ENCODE data around the gene PRSS57. TPM values are rescaled to one million over a fixed set of nuclear protein-coding genes. Genes with fewer than 3 reads are reported as not detected.
"Not testable (repeated sequence)": the region's sequence is repeated elsewhere in the genome, so short reads cannot be mapped to it uniquely, and the experiment has no call there.

The PRSS57 gene
- total RNA-seq (2014; rRNA removed; shearing (Covaris generic)), result not detected in 2 replicates
- polyA plus RNA-seq (2015; cell fraction: cytosol; rRNA removed), result not detected in 2 replicates
- polyA plus RNA-seq (2015; cell fraction: nucleus; rRNA removed), result not detected in 2 replicates

DNA sequence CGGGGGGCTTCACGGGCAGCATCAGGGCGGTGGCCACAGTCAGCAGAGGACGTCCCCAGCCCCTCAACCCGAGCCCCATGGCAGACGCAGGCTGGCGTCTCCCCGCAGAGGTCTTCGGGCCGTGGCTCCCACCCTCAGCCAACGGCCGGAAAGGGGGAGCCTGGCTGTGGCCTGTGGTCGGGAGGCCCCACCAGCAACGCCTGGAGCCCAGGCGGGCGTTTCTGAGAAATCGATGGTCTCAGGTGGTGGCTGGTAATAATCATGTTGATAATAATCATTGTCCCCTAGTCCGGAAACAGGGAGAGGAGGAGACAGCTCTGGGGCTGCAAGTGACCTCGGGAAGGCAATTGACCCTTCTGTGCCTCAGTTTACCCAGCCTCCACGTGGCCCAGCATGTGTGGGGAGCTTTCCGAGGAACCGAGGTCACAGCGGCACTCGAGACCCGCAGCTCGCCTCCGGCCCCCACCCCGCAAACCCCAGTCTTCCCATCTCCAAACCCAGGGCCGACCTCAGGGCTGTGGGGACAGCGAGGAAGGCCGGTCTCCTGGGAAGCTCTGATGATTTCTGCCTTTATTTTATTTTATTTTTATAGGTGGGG is at the start of gene PRSS57:
PRSS57 (minus strand) TSS at position 101 of the 598 bp plus-strand sequence; CDS start at position 79, 22 bp downstream.
- in situ Hi-C loops (cut with HindIII; ENCODE audit: low pct_unique_long_range_greater_than_20kb, low sequenced_read_pairs), result no loop called here
- DNase-seq (ENCODE audit: low read depth, low spot score), result no peak

DNA sequence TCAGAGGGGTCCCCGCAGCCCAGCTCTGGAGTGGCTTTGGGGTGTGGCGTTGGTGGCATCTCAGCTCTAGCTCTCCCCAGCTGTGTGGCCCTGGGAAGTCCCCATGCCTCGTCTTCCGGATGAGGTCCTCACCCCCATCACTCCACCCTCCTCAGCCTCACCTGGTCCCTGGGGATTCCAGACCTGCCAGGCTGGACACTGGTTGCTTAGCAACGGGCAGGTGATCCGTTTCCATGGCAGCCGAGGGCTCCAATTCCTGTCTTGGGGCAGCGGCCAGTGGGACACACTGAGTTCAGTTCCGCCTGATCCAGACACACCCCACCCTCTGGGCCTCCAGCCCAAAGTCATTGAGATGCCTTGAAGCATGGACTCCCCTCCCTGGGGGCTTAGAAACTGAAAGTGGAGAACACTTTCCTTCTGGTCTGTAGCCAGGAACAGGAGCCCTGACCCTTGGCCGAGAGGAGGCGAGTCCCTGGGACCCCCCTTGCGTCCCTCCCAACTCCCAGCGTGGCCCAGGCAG is 48.0 kb upstream of the PRSS57 start:
- DNase-seq (ENCODE audit: low read depth, low spot score), result no peak
- in situ Hi-C loops (cut with HindIII; ENCODE audit: low pct_unique_long_range_greater_than_20kb, low sequenced_read_pairs), result no loop called here

DNA sequence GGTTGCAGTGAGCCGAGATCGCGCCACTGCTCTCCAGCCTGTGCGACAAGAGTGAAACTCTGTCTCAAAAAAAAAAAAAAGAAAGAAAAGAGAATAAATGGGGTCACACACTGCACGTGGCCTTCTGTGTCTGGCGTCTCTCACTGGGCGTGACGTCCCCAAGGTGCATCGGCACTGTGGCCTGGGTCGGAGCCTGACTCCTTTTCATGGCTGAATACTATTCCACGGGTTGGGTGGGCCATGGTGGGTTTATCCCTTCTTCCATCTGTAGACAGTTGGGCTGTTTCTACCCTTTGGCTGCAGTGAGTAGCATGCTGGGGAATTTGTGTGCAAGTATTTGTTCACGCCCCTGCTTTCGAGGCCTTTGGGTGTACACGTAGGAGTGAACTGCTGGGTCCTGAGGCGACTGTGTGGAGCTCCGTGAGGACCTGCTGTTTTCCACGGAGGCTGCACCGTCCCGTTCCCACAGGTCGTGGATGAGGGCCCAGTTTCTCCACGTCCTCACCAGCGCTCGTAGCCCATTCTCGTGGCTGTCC is 47.4 kb upstream of the PRSS57 start:
- in situ Hi-C loops (cut with HindIII; ENCODE audit: low pct_unique_long_range_greater_than_20kb, low sequenced_read_pairs), result no loop called here

DNA sequence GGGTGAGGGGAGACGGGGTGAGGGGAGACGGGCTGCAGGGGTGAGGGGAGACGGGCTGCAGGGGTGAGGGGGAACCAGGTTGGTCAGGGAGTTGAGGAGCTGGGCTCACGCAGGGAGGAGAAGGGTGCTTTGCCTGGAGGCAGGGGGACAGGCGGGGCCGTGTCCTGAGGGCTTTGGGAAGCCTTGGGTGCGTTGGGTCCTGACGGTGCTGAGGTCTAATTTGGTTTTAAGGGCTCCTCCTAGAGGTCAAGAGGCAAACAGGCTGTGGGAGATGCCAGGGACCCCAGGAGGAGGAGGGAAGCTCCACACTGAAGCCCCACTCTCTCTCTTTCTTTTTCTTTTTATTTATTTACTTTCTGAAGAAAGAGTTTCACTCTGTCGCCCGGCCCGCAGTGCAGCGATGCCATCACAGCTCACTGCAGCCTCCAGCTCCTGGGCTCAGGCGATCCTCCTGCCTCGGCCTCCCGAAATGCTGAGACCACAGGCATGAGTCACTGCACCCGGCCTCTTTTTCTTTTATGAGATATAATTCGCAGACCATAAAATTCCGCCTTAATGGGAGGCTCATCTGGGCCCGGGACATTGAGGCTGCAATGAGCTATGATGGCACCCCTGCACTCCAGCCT is 46.4 kb upstream of the PRSS57 start:
- in situ Hi-C loops (cut with HindIII; ENCODE audit: low pct_unique_long_range_greater_than_20kb, low sequenced_read_pairs), result no loop called here
- peak; percentile 43 for DNase-seq (ENCODE audit: low read depth, low spot score)

More for the DNA sequence above, 47.4 kb upstream of the PRSS57 start:
- DNase-seq (ENCODE audit: low read depth, low spot score), result no peak

DNA sequence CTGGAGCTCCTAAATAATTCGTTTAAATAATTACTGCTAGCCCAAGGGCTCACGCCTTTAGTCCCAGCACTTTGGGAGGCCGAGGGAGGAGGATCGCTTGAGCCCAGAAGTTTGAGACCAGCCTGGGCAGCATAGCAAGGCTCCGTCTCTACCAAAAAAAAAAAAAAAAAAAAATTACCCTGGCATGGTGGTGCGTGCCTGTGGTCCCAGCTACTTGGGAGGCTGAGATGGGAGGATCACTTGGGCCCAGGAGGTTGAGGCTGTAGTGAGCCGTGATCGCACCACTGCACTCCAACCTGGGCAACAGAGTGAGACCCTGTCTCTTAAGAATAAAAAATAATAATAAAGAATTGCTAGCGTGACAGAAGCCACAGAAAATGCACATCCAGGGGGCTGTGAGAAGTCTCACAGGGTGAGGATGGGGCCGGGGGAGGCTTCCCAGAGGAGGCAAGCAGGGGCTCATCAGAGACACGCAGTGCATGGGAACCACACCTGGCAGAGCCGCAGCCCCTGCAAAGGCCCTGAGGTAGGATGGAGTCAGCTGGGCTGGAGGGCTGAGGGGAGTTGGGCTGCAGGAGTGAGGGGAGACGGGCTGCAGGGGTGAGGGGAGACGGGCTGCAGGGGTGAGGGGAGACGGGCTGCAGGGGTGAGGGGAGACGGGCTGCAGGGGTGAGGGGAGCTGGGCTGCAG is 45.7 kb upstream of the PRSS57 start:
- DNase-seq (ENCODE audit: low read depth, low spot score); in situ Hi-C loops (cut with HindIII; ENCODE audit: low pct_unique_long_range_greater_than_20kb, low sequenced_read_pairs): not testable (repeated sequence)

DNA sequence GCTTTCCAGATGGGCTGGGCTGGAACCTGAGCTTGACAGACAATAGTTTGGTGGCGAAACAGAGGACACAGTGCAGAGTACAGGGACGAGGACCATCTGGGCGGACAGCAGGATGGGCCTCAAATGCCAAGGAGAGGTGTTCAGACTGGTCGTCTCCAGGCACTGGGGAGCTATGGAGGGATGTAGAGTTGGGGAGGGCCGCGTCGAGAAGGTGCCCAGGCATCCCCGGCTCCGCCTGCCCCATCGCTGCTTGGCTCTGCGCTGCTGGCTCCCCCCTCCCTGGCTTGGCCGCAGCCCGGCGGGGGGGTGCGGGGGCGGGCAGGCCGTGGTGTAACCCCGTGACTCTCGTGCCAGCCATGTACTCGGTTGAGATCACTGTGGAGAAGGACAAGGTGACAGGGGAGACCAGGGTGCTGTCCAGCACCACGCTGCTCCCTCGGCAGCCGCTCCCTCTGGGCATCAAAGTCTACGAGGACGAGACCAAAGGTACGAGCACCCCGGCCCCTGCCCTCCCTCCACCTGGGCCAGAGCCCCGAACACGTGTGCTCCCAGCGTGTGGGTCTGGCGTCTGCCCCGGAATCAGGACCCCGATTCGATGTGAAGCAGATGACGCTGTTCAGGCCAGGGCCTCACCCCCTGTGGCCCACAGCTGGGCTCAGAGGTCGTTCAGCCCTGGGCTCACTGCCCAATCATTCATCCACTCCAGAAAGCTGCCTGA is 44.9 kb upstream of the PRSS57 start:
- in situ Hi-C loops (cut with HindIII; ENCODE audit: low pct_unique_long_range_greater_than_20kb, low sequenced_read_pairs), result no loop called here
- no peak for DNase-seq (ENCODE audit: low read depth, low spot score)

DNA sequence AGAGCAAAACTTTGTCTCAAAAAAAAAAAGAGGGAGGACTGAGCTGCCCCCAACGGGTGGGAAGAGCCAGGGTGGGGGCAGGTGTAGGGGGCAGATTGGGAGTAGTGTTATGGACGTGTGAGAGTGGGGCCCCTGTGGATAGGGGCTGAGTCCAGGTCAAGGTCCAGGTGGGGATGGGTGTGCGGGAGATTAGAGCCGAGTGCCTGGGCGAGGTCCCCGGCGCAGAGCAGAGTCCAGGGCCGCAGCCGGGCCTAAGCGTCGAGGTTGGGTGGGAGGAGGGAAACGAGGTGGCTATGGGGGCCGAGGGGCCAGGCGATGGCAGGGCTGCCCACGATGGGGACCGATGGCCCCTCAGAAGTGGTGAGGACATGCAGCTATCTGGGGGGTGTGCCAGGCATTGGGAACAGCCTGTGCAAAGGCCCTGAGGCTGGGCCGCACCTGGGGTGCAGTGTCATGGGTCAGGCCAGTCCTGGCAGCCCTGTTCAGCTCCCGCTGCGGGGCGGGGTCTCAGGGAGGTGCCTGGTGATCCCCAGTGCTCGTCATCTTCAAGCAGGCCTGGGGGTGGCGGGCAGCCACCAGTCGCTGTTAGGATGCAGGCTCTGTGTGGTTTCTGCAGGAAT is 43.4 kb upstream of the PRSS57 start:
- in situ Hi-C loops (cut with HindIII; ENCODE audit: low pct_unique_long_range_greater_than_20kb, low sequenced_read_pairs), result no loop called here
- DNase-seq (ENCODE audit: low read depth, low spot score), result no peak

DNA sequence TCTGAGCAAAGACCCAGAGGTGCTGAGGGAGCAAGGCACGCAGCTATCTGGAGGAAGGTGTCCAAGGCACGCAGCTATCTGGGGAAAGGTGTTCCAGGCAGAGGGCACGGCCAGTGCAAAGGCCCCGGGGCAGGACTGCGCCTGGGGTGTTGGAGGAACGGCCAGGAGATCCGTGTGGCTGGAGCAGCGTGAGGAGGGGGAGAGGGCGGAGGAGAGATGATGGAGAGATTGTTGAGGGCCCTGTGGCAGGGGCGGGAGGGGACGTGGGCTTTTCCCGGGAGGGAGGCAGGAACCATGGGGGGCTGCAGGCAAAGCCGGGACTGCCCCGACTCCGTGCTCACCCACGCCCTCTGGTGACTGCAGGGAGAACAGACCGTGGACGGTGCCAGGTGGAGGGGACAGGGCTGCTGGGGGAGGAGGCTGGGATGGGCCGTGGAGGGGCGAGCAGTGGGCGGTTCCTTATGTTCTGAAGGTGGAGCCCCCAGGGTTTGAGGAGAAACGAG is 42.4 kb upstream of the PRSS57 start:
- in situ Hi-C loops (cut with HindIII; ENCODE audit: low pct_unique_long_range_greater_than_20kb, low sequenced_read_pairs), result no loop called here
- DNase-seq (ENCODE audit: low read depth, low spot score), result peak; percentile 52

DNA sequence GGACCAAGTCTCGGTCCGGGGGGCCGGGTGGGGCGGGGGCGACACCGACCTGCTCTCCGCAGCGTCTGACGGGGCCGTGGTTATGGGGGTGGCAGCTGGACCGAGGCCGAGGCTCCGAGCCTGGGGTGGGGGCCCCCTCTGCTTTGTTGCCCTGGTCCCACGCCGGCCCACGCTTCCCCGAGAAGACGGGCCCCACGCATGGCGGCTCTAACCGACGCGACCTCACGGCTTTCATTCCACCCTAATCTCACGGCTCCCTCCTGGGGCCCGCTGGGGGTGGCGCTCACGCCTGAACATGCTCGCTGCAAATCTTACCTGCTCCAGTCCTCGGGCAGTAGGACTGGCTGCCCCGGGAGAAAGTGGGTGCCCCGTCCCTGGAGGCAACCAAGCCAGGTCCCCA is 40.9 kb upstream of the PRSS57 start:
- in situ Hi-C loops (cut with HindIII; ENCODE audit: low pct_unique_long_range_greater_than_20kb, low sequenced_read_pairs), result no loop called here
- DNase-seq (ENCODE audit: low read depth, low spot score), result no peak

DNA sequence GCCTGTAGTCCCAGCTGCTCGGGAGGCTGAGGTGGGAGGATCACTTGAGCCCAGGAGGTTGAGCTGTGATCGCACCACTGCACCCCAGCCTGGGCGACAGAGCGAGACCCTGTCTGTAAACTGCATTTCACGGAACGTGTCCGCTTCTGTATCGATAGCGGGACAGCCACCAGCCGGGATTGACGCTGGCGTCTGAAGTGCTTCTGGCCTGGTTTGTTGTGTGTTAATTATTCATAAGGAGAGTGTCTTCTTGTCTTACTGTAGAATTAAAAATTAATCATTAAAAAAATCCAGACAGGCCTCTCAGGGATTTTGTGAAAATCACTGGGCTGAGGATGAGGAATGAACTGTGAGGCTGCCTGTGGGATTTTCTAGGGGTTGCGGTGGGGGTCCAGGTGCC is 39.5 kb upstream of the PRSS57 start:
- in situ Hi-C loops (cut with HindIII; ENCODE audit: low pct_unique_long_range_greater_than_20kb, low sequenced_read_pairs), result no loop called here
- no peak for DNase-seq (ENCODE audit: low read depth, low spot score)

DNA sequence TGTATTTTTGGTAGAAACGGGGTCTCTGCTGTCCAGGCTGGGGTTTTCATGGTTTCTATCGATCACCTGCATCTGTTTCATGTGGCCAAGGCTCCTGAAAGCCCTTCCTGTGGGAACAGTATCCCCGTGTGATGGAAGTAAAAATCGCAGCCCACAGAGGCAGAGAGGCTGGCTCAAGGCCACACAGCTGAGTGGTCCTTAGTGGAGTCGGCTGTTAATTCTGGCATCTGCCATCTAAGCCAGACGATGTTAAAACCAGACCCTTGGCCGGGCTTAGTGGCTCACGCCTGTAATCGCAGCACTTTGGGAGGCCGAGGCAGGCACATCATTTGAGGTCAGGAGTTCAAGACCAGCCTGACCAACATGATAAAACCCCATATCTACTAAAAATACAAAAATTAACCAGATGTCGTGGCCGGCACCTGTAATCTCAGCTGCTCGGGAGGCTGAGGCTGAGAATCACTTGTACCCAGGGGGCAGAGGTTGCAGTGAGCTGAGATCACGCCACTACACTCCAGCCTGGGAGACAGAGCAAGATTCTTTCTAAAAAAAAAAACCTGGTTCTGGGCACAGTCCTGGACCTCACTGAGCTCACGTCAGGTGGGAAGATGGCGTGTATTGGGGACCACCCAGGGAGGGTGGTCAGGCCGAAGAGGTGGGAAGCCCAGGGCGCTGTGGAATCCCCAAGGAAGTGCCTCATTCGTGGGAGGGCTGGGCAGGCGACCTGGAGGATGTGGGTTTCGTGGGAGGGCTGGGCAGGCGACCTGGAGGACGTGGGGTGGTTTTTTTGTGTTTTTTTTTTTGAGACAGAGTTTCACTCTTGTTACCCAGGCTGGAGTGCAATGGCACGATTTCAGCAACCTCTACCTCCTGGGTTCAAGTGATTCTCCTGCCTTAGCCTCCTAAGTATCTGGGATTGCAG is 37.2 kb upstream of the PRSS57 start:
- in situ Hi-C loops (cut with HindIII; ENCODE audit: low pct_unique_long_range_greater_than_20kb, low sequenced_read_pairs), result no loop called here
- no peak for DNase-seq (ENCODE audit: low read depth, low spot score)

DNA sequence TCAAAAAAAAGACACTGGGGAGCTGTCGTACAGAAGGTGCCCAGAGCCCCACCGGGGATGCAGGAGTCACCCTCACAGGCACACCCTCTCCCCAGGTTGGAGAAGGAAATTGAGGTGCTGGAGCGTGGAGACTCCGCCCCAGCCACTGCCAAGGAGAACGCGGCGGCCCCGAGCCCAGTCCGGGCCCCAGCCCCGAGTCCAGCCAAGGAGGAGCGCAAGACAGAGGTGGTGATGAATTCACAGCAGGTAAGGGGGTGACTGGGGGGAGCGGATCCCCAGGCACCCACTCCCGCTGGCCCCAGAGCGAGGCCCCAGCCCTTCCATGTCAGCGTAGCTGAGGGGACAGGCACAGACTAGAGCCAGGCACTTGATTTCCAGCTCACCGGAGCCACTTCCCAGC is 35.7 kb upstream of the PRSS57 start:
- in situ Hi-C loops (cut with HindIII; ENCODE audit: low pct_unique_long_range_greater_than_20kb, low sequenced_read_pairs), result no loop called here
- no peak for DNase-seq (ENCODE audit: low read depth, low spot score)

DNA sequence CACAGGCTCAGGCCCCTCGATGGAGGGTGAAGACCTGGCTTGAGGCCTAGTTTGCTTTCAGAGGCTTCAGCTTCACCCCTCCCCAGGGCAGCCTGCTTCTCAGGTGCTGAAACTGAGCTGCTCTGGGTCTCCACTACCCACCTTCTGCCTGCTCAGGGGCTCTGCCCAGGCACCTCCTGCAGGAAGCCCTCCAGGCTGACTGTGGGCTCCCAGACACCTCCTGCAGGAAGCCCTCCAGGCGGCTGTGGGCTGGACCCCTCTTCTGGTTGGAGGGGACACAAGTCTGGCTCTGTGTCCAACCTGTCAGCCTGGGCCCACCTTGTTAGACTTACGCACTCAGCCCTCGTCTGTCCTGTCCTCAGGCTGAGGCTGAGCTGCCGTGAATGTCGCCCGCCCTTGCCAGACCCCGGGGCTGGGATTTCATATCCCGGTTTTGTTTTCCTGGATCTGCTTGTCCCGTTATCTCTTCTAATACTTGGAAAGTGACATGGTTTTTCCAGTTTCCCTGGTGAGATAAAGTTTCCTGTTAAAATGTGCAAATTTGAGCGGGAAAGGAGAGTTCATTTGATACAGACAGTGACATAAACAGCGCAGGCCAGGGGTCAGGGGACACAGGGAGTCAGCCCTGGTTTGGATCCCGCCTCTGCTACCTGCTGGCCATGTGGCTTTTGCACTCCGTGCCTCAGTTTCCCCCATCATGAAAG is 34.9 kb upstream of the PRSS57 start:
- in situ Hi-C loops (cut with HindIII; ENCODE audit: low pct_unique_long_range_greater_than_20kb, low sequenced_read_pairs), result no loop called here
- DNase-seq (ENCODE audit: low read depth, low spot score), result no peak

DNA sequence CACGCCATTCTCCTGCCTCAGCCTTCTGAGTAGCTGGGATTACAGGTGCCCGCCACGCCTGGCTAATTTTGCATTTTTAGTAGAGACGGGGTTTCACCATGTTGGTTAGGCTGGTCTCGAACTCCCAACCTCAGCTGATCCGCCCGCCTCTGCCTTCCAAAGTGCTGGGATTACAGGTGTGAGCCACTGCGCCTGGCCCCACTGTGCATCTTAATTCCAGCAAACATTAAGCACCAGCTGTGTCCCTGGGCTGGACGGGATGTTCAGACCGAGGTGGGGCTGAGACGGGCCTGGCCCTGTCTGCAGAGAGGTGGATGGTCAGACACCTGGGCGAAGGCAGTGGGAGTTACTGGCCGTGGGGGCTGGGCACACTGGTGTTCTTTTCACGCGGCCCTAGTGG is 34.3 kb upstream of the PRSS57 start:
- in situ Hi-C loops (cut with HindIII; ENCODE audit: low pct_unique_long_range_greater_than_20kb, low sequenced_read_pairs); DNase-seq (ENCODE audit: low read depth, low spot score): not testable (repeated sequence)

DNA sequence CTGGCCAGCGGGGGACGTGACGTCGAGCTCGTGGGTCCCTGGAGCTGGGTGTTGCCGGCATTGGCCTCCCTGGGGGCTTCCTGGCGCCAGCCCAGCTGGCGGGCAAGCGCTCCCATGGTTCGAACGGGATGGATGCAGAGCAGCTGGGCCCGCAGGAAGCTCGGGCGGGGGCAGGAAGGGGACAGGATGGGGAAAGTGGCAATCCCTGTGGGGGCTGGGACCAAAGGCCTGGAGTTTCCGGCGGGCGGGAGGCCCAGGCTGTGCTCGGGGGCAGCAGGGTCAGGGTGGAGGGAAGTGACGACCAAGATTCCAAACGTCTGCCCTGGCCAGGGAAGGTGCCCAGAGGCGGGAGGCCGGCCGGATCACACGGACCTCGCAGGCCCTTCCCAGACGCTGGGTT is 32.8 kb upstream of the PRSS57 start:
- no peak for DNase-seq (ENCODE audit: low read depth, low spot score)
- in situ Hi-C loops (cut with HindIII; ENCODE audit: low pct_unique_long_range_greater_than_20kb, low sequenced_read_pairs), result no loop called here

All from SK-MEL-5 (cell line).